Esophagus squamous epithelium (tissue), 4 donors: ENCODE data around the gene NOXRED1.

ENCODE experiments used
- POLR2A ChIP-seq, 4 donors: fragments of 450-650 bp; IDR thresholded peaks; one replicate each; pipeline ENCODE4 v1.6.1; 2017; ENCODE audit warnings: antibody characterized with exemption in 4 of 4, mild to moderate bottlenecking in 4 of 4, moderate library complexity in 3 of 4
- TF ChIP-seq, protein P1 (sequence below), 6 experiments: fragments of 450-650 bp in 4 of 6; fragments of 200-600 bp in 2 of 6; sonication (generic) in 2 of 6; IDR thresholded peaks; one replicate each; pipeline ENCODE4 v1.5.1; 2016 to 2019; ENCODE audit warnings: antibody characterized with exemption in 6 of 6, mild to moderate bottlenecking in 4 of 6, moderate library complexity in 4 of 6

GRCh38 chr14:77438596-77438995 lies 15.3 kb upstream of the NOXRED1 start:
- TF ChIP-seq, protein P1, sequence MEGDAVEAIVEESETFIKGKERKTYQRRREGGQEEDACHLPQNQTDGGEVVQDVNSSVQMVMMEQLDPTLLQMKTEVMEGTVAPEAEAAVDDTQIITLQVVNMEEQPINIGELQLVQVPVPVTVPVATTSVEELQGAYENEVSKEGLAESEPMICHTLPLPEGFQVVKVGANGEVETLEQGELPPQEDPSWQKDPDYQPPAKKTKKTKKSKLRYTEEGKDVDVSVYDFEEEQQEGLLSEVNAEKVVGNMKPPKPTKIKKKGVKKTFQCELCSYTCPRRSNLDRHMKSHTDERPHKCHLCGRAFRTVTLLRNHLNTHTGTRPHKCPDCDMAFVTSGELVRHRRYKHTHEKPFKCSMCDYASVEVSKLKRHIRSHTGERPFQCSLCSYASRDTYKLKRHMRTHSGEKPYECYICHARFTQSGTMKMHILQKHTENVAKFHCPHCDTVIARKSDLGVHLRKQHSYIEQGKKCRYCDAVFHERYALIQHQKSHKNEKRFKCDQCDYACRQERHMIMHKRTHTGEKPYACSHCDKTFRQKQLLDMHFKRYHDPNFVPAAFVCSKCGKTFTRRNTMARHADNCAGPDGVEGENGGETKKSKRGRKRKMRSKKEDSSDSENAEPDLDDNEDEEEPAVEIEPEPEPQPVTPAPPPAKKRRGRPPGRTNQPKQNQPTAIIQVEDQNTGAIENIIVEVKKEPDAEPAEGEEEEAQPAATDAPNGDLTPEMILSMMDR (IDR thresholded peaks at IDR 0.05): no peak
- TF ChIP-seq POLR2A (IDR thresholded peaks at IDR 0.05): no peak
